SK-N-SH treated with all-trans-retinoic acid at 6 μM for 48 hours (cell line): ENCODE measurements around the gene PHGDH.
"Not testable (repeated sequence)": the region's sequence is repeated elsewhere in the genome, so short reads cannot be mapped to it uniquely, and the experiment has no call there.

Source experiments
- ATAC-seq: fragments of 200-7000 bp; cut with Tn5 transposase; 3 replicates; pipeline ENCODE4 v1.9.1; 2020; ENCODE audit warnings: mild to moderate bottlenecking, moderate library complexity
- ARNTL ChIP-seq: fragments of 450-650 bp; formaldehyde crosslinking; IDR thresholded peaks from 2 replicates; pipeline ENCODE4 v1.5.0; 2020; ENCODE audit warnings: low read depth, mild to moderate bottlenecking, moderate library complexity, borderline replicate concordance
- BACH2 ChIP-seq: fragments of 250-450 bp; sonication (Bioruptor Pico); IDR thresholded peaks from 2 replicates; pipeline ENCODE4 v1.9.0; 2021; ENCODE audit warnings: mild to moderate bottlenecking, borderline replicate concordance
- CREB5 ChIP-seq: fragments of 250-450 bp; sonication (Bioruptor Pico); IDR thresholded peaks from 2 replicates; pipeline ENCODE4 v1.5.1; 2020; ENCODE audit warnings: low read depth, mild to moderate bottlenecking, moderate library complexity
- CSDC2 ChIP-seq: fragments of 250-450 bp; sonication (Bioruptor Pico); IDR thresholded peaks from 2 replicates; pipeline ENCODE4 v1.5.0; 2020; ENCODE audit warnings: mild to moderate bottlenecking, moderate library complexity
- ESRRG ChIP-seq: fragments of 250-450 bp; sonication (Bioruptor Pico); IDR thresholded peaks from 2 replicates; pipeline ENCODE4 v1.6.1; 2021; ENCODE audit warnings: mild to moderate bottlenecking
- GLIS3 ChIP-seq: fragments of 250-450 bp; sonication (Bioruptor Pico); IDR thresholded peaks from 2 replicates; pipeline ENCODE4 v1.5.0; 2020; ENCODE audit warnings: mild to moderate bottlenecking, moderate library complexity
- ISL1 ChIP-seq: fragments of 250-450 bp; sonication (Bioruptor Pico); IDR thresholded peaks from 2 replicates; pipeline ENCODE4 v2.1.2; 2022; ENCODE audit warnings: mild to moderate bottlenecking, moderate library complexity
- OSR1 ChIP-seq: fragments of 250-450 bp; sonication (Bioruptor Pico); IDR thresholded peaks from 2 replicates; pipeline ENCODE4 v1.8.0; 2022; ENCODE audit warnings: moderate library complexity, mild to moderate bottlenecking, inconsistent platforms
- POU6F1 ChIP-seq: fragments of 250-450 bp; sonication (Bioruptor Pico); IDR thresholded peaks from 2 replicates; pipeline ENCODE4 v1.8.0; 2021; ENCODE audit warnings: low read depth, mild to moderate bottlenecking, moderate library complexity, borderline replicate concordance
- PPARA ChIP-seq: fragments of 250-450 bp; sonication (Bioruptor Pico); IDR thresholded peaks from 2 replicates; pipeline ENCODE4 v1.5.0; 2020; ENCODE audit warnings: mild to moderate bottlenecking, borderline replicate concordance
- RARB ChIP-seq: fragments of 250-450 bp; sonication (Bioruptor Pico); IDR thresholded peaks from 2 replicates; pipeline ENCODE4 v1.8.0; 2021; ENCODE audit warnings: mild to moderate bottlenecking, moderate library complexity
- SNAI2 ChIP-seq: fragments of 250-450 bp; sonication (Bioruptor Pico); IDR thresholded peaks from 2 replicates; pipeline ENCODE4 v1.5.0; 2020; ENCODE audit warnings: mild to moderate bottlenecking, moderate library complexity
- TOX ChIP-seq: fragments of 250-450 bp; sonication (Bioruptor Pico); IDR thresholded peaks from 2 replicates; pipeline ENCODE4 v1.8.0; 2021; ENCODE audit warnings: mild to moderate bottlenecking, moderate library complexity, borderline replicate concordance
- ZC3H10 ChIP-seq: fragments of 250-450 bp; sonication (Bioruptor Pico); IDR thresholded peaks from 2 replicates; pipeline ENCODE4 v1.5.1; 2021; ENCODE audit warnings: mild to moderate bottlenecking, moderate library complexity
- ZFP30 ChIP-seq: fragments of 450-650 bp; formaldehyde crosslinking; IDR thresholded peaks from 2 replicates; pipeline ENCODE4 v1.5.0; 2022; ENCODE audit warnings: mild to moderate bottlenecking, moderate library complexity
- ZNF565 ChIP-seq: fragments of 450-650 bp; formaldehyde crosslinking; conservative IDR thresholded peaks from 2 replicates; pipeline ENCODE4 v1.5.0; 2020; ENCODE audit warnings: low read depth, mild to moderate bottlenecking, moderate library complexity
- ZNF70 ChIP-seq: fragments of 450-650 bp; formaldehyde crosslinking; IDR thresholded peaks from 2 replicates; pipeline ENCODE4 v1.5.0; 2020; ENCODE audit warnings: mild to moderate bottlenecking, moderate library complexity
- ZNF8 ChIP-seq: fragments of 450-650 bp; formaldehyde crosslinking; IDR thresholded peaks from 2 replicates; pipeline ENCODE4 v1.5.0; 2020; ENCODE audit warnings: mild to moderate bottlenecking, moderate library complexity
- TF ChIP-seq, protein P1 (sequence below): fragments of 250-450 bp; sonication (Bioruptor Pico); IDR thresholded peaks from 2 replicates; pipeline ENCODE4 v1.8.0; 2020; ENCODE audit warnings: mild to moderate bottlenecking, moderate library complexity, borderline replicate concordance
- TF ChIP-seq, protein P2 (sequence below): fragments of 250-450 bp; sonication (Bioruptor Pico); IDR thresholded peaks from 2 replicates; pipeline ENCODE4 v1.5.0; 2020; ENCODE audit warnings: mild to moderate bottlenecking, moderate library complexity
- TF ChIP-seq, protein P3 (sequence below): fragments of 250-450 bp; sonication (Bioruptor Pico); IDR thresholded peaks from 2 replicates; pipeline ENCODE4 v1.5.1; 2021; ENCODE audit warnings: mild to moderate bottlenecking, moderate library complexity

PHGDH gene

DNA sequence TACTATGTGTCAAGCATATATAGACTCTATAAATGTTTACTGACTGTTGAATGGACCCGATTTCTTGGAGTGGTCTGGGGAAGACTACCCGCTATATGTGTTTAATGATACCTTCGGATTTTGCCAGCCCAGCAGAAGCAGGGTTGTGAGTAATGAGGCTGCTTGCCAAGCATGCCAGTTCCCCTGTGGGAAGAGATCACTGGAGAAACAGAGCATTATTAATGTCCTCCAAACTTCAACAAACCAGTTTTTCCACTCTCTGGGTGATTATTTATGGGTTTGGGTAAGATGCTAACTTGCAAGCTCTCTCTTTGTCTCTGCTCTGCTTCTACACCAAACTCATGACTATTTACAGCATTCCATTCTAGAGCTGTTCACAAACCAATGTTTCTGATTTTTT is 25.1 kb upstream of the PHGDH start:
- ATAC-seq, result no peak

DNA sequence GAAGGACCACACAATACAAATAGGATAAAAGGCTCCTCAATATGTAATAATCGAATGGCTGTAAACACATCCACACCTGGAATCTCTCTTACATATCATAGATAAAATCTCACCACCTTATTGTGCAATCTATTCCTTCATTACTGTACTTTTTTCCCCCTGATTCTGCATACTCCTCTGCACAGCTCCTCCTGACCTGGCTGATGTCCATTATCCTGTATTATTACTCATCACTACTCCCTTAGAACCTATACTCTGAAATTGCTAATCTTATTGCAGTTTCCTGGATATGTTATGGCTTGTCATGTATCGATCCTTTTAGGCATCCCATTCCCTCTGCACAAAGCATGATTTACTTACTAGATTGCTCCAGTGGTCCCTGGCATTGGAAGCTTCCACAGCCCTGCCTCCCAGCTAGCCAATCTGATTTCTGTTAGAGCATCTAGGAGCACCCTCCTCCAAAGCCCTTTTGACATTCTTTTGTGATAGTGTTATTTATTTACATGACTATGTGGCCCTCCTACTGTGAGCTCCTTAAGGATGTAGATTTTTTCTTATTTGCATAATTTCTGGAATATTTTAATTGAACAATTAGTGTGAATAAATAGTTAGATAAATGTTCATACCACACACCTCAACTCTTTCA is 24.2 kb upstream of the PHGDH start:
- ATAC-seq, result no peak
- no peak for TF ChIP-seq CREB5 (CRISPR knock-in tag)
- TF ChIP-seq, protein P1, sequence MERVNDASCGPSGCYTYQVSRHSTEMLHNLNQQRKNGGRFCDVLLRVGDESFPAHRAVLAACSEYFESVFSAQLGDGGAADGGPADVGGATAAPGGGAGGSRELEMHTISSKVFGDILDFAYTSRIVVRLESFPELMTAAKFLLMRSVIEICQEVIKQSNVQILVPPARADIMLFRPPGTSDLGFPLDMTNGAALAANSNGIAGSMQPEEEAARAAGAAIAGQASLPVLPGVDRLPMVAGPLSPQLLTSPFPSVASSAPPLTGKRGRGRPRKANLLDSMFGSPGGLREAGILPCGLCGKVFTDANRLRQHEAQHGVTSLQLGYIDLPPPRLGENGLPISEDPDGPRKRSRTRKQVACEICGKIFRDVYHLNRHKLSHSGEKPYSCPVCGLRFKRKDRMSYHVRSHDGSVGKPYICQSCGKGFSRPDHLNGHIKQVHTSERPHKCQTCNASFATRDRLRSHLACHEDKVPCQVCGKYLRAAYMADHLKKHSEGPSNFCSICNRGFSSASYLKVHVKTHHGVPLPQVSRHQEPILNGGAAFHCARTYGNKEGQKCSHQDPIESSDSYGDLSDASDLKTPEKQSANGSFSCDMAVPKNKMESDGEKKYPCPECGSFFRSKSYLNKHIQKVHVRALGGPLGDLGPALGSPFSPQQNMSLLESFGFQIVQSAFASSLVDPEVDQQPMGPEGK (CRISPR knock-in tag), result no peak
- TF ChIP-seq ZNF8 (CRISPR knock-in tag), result no peak
- no peak for TF ChIP-seq OSR1
- TF ChIP-seq, protein P2, sequence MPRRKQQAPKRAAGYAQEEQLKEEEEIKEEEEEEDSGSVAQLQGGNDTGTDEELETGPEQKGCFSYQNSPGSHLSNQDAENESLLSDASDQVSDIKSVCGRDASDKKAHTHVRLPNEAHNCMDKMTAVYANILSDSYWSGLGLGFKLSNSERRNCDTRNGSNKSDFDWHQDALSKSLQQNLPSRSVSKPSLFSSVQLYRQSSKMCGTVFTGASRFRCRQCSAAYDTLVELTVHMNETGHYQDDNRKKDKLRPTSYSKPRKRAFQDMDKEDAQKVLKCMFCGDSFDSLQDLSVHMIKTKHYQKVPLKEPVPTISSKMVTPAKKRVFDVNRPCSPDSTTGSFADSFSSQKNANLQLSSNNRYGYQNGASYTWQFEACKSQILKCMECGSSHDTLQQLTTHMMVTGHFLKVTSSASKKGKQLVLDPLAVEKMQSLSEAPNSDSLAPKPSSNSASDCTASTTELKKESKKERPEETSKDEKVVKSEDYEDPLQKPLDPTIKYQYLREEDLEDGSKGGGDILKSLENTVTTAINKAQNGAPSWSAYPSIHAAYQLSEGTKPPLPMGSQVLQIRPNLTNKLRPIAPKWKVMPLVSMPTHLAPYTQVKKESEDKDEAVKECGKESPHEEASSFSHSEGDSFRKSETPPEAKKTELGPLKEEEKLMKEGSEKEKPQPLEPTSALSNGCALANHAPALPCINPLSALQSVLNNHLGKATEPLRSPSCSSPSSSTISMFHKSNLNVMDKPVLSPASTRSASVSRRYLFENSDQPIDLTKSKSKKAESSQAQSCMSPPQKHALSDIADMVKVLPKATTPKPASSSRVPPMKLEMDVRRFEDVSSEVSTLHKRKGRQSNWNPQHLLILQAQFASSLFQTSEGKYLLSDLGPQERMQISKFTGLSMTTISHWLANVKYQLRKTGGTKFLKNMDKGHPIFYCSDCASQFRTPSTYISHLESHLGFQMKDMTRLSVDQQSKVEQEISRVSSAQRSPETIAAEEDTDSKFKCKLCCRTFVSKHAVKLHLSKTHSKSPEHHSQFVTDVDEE (CRISPR knock-in tag), result no peak
- TF ChIP-seq PPARA (CRISPR knock-in tag), result no peak
- no peak for TF ChIP-seq ISL1 (CRISPR knock-in tag)
- TF ChIP-seq BACH2 (CRISPR knock-in tag), result no peak
- no peak for TF ChIP-seq ZNF70 (CRISPR knock-in tag)
- no peak for TF ChIP-seq TOX (CRISPR knock-in tag)

More for the DNA sequence above, 25.1 kb upstream of the PHGDH start:
- no peak for TF ChIP-seq GLIS3 (CRISPR knock-in tag)

DNA sequence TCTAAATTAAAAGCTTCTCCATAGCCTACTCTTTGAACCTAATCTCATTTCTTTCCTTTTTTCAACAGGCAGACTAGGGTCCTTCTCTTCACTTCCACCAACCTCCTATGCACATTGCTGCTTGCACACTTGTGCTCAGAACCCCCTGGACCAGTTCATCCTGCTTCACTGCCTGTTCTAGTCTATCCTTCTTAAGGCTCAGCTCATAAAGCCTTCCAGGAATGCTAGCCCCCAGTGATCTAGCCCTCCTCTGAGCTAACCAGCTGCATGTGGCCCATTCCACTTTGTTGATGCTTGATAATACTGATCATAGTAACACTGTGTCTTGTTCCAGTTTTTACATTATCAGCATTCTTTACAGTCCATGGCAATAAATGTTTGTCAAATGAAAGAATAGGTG is 22.9 kb upstream of the PHGDH start:
- no peak for TF ChIP-seq ZFP30
- no peak for TF ChIP-seq GLIS3 (CRISPR knock-in tag)
- TF ChIP-seq ZNF8 (CRISPR knock-in tag), result no peak
- TF ChIP-seq ZNF565, result no peak
- no peak for TF ChIP-seq ISL1 (CRISPR knock-in tag)
- TF ChIP-seq ZC3H10 (CRISPR knock-in tag), result no peak
- TF ChIP-seq, all 23 proteins: peak for 0
- ATAC-seq, result no peak

DNA sequence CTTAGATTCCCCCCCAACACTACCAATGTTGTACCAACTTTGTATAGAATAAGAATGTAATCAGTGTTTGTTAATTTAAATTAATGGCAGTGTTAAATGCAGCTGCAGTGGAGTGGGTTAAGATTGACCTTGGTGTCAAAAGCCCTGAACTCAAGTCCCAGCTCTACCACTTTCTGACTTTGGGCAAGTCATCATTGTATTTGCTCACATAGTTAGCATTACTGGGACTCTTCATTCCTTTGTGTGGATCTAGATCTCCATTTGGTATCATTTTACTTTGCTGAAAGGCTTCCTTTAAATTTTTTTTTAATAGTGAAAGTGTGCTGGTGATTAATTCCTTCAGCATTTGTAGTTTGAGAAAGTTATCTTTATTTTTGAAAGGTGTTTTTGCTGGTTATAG is 22.2 kb upstream of the PHGDH start:
- ATAC-seq, result no peak

GRCh38 chr1:119696863-119697262 is 14.9 kb upstream of the PHGDH start:
- ATAC-seq, result not testable (repeated sequence)

More for the DNA sequence above, 22.2 kb upstream of the PHGDH start:
- no peak for TF ChIP-seq CSDC2 (CRISPR knock-in tag)
- no peak for TF ChIP-seq ESRRG (CRISPR knock-in tag)
- no peak for TF ChIP-seq RARB (CRISPR knock-in tag)
- TF ChIP-seq, protein P3, sequence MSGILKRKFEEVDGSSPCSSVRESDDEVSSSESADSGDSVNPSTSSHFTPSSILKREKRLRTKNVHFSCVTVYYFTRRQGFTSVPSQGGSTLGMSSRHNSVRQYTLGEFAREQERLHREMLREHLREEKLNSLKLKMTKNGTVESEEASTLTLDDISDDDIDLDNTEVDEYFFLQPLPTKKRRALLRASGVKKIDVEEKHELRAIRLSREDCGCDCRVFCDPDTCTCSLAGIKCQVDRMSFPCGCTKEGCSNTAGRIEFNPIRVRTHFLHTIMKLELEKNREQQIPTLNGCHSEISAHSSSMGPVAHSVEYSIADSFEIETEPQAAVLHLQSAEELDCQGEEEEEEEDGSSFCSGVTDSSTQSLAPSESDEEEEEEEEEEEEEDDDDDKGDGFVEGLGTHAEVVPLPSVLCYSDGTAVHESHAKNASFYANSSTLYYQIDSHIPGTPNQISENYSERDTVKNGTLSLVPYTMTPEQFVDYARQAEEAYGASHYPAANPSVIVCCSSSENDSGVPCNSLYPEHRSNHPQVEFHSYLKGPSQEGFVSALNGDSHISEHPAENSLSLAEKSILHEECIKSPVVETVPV (CRISPR knock-in tag), result no peak
- TF ChIP-seq SNAI2 (CRISPR knock-in tag), result no peak
- no peak for TF ChIP-seq ZFP30
- no peak for TF ChIP-seq ZNF565
- no peak for TF ChIP-seq POU6F1 (CRISPR knock-in tag)
- TF ChIP-seq TOX (CRISPR knock-in tag), result no peak
- no peak for TF ChIP-seq GLIS3 (CRISPR knock-in tag)
- no peak for TF ChIP-seq ARNTL (CRISPR knock-in tag)
- TF ChIP-seq PPARA (CRISPR knock-in tag), result no peak
